ENCODE results near the gene PRDM16.
A peak's percentile ranks its signal among the peaks of the same experiment; 100 is the strongest.

PRDM16 gene

DNA sequence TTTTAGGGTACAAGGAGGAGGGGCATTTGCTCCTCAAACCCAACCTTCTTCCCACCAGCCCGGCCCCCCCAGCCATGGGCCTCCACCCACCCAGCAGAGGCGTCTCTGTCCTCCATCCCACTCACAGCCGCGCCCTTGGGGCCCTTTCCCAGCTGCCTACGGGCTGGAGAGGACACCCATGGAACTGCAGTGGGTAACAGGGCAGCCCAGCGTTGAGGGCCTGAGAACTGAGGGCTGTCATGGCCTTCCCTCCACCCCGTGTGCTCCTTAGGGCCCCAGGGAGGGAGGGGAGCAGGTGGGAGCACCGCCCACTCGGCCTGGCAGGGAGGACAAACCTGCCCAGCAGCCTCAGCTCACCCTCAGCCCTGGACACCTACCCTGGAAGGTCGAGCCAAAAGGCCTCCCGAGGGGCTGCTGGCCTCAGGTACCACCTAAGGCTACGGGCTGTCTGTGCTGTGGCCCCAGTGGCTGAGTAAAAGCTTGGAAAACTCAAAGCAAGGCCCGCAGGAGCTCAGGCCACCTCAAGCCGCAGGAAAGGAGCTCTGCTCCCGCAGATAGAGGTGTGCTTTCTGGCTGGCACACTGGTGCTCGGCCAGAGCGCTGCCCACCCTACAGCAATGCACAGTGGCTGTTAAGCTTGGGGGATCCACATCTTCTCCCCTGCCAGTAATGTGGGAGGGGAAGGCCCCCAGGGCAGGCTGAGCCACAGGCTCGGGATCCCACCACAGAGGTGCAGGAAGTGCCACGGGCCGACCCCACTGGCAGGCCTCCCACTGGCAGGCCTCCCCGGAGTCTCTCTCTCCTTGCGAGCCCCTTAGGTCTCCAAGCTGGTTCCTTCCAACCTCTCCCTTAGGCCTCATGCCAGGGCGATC, 383.2 kb downstream of the PRDM16 start:
- DNase-seq (ENCODE audit: low spot score): no peak

DNA sequence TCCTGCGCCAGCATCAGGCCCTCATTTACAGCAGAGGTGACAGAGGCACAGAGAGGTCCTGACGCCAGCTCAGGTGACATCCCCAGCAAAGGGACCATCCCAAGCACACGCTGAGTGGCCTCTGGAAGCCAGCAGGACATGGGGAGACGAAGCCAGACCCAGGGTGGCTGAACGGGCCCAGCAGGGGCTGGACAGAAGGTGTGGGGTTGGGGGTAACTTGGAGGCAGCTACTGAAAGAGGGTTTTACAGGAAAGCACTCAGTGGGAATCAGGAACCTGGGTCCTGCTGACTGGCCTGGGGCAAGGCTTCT, 383.8 kb downstream of the PRDM16 start:
- no peak for DNase-seq (ENCODE audit: low spot score)

DNA sequence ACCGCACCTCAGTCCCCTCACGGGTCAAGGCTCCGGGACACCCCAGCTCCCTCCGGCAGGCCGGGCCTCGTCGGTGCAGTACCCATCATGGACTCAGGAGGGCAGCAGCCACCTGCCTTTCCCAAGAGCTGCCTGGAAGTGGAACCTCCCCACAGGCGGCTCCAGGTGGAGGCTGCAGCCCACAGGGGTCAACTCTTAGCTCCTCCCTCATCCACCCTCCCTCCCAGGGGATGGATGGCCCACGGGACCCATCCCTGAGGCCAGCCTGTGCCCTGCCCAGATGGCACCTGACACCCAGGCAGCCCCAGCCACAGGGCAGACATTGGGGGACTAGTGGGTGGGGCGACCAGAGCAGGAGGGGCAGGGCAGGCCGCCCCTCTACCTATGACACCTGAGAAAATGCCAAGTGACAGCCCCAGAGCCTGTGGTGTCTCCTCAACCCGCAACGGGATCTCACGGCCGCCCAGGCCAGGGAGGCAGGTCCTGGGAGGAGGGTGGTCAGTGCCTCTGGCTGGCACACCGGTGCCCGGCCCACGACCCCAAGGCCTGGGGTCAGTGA, 384.3 kb downstream of the PRDM16 start:
- peak; percentile 67 for DNase-seq (ENCODE audit: low spot score)

- peak; percentile 33 for DNase-seq (ENCODE audit: low spot score)
These were observed 385.1 kb downstream of the PRDM16 start, which contains the start of gene ARHGEF16 for GRCh38 chr1:3453891-3454810. Gene ARHGEF16, plus strand, starts transcription at chr1:3454665. Its CDS starts 8,420 bp downstream, at chr1:3463085.

DNA sequence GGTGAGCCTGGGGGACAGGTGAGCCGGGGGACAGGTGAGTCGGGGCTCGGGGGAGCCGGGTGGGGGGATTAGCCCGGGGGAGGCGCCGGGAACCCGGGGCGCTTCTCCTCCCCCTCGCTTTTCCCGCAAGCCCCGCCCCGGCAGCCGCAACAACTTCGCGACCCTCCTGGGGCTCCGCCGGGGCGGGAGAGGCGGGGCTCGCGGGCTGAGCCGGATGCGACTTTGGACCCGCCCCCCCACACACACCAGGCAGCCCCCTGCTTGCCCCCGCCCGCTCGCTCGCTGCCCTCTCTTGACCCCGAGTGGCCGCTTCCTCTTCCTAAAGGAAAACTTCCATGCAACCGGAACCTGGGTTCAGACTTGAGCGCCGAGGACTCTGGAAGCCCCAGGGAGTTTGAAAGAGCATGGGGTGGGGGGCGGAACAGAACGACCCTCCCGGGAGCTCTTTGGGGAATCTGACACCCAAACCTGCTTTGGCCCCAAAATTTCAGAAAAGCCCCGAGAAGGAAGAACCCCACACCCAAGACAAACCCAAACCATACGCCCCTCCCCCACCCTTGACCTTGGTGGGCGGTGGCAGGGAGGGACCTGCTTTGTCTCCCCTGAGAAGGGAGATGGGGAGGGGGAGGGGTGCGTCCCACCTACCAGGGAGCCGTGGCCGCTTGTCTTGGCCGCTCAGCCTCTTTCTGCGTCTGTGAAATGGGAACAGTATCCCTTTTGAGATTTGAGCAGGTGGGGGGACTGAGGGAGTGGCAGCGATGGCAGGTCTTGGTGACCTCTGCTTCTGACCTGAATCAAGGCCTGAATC, 386.0 kb downstream of the PRDM16 start:
- DNase-seq (ENCODE audit: low spot score): no peak

DNA sequence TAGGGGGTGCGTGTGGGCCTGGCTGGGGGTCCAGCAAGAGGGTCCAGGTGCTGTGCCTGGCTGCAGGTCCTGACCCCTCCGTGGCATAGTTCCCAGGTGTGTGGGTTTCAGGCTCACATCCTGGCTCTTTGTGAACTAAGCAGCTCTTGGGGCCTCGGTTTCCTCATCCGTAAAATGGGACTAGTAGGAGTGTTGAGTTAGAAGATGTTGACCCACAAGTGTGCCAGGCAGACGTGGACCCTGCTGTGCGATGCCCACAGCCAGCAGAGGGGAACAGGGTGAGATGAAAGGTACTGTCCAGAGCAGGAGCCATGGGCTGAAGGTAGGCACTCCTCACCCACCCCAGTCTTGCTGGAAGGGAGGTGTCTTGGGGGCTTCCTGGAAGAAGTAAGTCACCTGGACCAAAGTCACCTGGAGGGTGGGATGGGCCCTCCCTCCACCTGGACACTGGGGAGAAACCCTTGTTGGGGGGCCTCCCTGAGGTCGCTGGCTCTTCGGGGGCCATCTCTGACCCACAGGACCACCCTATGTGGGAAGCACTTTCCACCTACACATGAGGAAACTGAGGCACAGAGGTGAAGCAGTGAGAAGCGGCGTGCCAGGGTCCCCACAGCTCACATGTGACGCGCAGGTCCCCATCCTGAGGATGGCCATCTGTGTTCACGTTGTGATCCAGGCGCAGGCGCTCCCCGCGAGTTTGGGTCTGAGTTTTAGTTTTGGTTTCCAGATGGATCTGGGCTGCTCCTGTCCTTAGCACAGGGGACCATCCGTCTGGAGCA, 386.9 kb downstream of the PRDM16 start:
- DNase-seq (ENCODE audit: low spot score): no peak

DNA sequence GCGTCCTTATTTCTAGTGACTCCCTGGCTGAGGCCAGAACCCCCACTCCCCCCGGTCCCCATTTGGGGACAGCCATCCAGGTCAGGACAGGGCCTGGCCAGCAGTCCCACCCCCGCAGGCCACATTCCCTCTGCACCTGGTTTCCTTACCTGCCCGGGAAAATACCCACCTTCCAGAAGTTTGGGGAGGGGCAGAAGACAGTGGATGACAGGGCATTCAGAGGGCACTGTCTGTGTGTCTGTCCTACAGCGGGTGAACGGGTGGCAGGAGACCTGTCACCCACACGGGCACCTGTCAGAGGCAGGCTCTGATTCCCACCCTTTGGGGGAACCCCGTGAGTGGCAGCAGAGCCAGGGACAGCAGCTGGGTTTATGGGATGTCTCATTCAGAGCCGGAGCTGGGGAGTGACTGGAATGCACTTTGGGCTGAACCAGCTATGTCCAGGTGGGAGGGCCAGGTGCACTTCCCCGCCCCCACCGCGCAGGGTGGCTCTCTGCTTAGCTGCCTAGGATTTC, 387.5 kb downstream of the PRDM16 start:
- no peak for DNase-seq (ENCODE audit: low spot score)

- DNase-seq (ENCODE audit: low spot score): no peak
These were observed 388.2 kb downstream of the PRDM16 start for GRCh38 chr1:3456964-3457909.

DNA sequence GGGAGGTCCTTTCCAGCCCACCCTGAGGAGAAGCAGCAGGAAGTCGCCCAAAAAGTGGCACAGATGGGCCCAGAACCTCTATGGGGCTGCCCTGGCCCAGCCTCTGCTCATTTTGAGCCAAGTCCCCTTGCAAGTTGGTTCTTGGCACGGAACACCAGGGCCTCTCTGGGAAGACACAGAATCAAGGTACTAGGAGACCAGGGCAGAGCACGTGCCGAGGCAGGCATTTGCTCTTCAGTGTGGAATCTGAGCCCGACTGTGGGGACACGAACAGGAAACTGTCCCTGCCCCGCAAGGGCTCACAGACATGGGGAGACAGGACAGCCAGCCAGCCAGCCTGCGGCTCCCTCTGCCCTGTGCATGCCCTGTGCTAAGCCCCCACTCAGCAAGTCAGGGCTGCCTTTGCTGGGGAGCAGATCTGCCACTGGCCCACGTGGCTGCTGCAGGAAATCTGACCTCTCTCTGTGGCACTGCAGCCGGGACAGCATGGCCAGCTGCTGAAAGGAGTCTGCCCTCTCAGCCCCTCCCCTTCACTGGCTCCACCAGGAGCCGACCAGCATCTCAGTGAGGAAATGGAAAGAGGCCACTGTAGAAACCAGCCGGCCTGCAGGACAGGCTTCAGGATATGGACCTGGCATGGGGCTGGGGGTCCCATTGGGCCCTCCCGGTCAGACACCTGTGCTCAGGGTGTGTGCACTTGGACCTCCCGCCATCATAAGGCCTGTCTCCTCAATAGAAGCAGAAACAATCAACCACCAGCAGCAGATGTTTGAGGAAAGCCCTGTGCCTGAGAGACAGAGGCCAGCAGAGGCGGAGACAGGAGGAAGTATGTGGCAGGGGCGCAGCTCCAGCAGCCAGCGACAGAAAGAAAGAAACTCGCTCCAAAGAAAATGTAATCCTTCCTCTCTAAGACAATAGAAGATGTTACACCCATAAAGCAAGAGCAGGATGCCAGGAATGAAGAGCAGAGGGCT, 389.2 kb downstream of the PRDM16 start:
- no peak for DNase-seq (ENCODE audit: low spot score)

- no peak for DNase-seq (ENCODE audit: low spot score)
These were observed 390.3 kb downstream of the PRDM16 start for GRCh38 chr1:3459051-3459908.

DNA sequence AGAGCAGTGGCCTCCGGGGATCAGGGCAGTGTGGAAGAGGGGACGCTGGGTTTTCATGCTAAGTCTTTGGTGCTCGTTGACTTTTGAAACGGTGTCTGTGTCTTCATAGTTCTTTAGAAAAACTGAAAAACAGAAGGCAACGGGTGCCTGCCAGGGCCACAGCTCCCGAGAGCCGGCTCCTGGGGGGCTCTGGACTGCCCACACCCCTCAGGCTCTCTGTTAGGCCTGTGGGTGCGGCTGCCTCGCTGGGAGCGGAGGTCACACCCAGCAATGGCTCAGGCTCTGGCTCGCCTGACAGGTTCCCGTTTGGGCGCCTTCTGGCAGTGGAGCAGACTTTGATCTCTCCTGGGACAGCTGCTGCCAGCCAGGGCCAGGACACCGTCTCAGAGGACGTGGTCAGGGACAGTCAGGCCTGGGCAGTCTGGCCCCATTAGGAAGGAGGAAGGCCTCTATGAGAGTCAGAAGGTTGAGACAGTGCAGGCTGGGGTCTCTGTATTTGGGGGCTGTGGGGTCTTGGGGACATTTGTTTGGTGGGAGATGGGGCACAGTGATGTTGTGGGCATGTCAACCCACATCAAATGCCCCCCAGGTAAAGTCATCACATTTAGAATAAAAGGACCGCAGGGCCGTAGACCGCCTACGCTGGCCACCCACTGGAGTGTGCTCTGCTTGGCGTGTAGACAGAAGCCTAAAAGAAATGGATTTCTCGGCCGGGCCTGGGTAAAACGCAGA, 391.1 kb downstream of the PRDM16 start:
- DNase-seq (ENCODE audit: low spot score): no peak

GRCh38 chr1:3460672-3461131, 391.7 kb downstream of the PRDM16 start:
- DNase-seq (ENCODE audit: low spot score): peak; percentile 30

DNA sequence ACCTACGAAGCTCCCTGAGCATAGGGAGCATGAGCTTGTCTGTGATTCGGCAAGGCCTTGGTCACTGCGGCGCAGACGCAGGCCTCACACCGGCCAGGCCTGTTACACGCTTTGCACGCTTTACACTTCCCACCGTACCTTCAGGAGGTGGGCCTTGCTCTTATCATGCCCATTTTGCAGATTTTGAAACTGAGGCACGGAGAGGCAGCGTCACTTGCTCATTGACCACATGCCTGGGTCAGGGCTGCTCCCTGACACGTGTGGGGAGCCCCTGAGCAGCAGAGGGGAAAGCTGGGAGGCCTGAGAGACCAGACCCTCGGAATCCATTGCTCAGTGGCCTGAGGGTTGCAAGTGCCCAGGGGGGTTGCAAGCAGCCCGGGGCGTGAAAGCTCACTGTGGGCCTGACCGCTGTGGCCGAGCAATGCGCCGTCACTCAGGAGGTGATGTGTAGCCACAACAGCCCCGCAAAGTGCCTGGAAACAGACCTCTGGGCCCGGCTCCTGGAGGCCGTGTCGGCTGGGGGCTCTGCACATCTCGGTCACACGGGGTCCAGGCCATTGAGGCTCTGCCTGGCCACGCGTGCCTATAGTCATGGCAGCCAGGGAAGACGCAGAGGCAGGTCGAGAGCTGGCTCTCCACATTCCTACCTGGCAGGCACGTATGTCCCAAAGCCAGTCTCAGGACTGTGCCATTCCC, 392.4 kb downstream of the PRDM16 start:
- no peak for DNase-seq (ENCODE audit: low spot score)

GRCh38 chr1:3461934-3462275, 392.9 kb downstream of the PRDM16 start:
- no peak for DNase-seq (ENCODE audit: low spot score)

DNA sequence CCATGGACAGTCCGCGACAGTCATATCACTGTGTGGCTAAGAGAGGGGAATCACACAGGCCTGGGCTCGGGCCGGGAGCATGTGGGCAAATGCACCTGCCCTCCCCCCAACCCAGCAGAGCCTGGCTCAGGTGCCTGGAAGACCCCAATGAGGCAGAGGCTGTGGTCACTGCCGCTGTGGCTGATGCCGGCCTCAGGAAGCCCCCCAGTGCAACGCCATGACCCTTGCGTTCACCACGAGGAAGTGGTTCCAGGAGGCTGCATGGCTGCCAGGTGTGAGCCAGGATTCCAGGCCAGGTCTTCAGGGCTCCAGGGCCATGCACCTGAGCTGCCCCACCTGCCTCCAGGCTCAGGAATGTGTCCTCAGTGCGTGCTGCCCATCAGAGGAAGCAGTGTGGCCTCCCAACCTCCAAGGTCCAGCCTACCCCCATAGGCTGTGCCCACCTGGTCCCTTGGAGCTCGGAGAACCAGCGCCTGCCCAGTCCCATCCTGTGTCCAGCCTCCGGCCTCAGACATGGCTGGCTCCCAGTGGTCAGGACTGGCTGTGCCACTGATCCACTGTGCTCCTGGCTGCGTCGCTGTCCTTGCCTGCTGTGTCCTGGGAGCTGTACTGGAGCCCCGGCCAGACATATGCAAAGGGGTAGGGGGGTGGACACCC, 393.5 kb downstream of the PRDM16 start:
- DNase-seq (ENCODE audit: low spot score): no peak

DNA sequence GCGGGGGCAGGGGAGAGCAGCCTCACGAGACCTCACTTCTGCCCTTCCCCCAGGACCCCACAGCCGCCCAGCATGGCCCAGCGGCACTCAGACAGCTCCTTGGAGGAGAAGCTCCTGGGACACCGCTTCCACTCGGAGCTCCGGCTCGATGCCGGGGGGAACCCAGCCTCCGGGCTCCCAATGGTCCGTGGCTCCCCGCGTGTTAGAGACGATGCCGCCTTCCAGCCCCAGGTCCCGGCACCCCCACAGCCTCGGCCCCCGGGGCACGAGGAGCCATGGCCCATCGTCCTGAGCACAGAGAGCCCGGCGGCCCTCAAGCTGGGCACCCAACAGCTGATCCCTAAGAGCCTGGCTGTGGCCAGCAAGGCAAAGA, 394.0 kb downstream of the PRDM16 start:
- DNase-seq (ENCODE audit: low spot score): no peak
